ENCODE data around the gene PPP1R27.

DNA sequence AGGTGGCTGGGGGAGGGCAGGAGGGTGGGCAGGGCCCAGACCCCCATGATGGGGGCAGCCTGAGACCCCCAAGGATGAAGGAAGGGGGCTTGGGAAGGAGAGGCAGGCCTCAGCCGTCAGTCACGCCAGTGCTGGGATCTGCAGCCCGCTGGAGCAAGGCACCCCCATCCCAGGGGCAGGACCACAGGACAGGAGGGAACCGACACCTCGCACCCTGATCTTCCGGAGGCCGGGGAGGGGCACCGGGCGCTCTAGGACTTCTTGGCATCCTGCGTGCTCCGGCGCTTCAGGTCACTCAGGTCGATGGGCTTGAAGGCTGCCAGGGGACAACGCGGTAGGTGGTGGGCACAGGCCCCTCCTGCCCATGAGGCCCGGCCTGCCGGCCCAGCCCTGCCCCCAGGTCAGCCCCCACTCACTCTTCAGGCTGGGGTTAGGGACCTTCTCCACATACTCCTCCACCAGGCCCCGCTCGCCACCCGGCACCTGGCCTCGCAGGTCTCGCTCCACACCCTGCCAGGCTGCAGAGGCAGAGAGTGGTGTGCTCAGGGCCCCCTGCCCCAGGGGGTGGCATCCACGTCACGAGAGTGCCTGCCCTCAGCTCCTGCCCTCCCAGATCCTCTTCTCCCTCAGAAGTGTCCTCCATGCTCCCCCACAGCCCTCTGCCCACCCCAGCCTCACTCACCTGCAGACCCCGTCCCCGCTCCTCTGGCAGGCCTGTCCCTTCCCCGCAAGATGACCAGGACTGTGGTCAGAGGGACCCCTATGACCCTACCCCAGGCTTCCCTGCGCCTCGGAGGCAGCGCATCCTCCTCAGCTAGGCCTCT lies 11.6 kb downstream of the PPP1R27 start:
- TF ChIP-seq, protein P1, sequence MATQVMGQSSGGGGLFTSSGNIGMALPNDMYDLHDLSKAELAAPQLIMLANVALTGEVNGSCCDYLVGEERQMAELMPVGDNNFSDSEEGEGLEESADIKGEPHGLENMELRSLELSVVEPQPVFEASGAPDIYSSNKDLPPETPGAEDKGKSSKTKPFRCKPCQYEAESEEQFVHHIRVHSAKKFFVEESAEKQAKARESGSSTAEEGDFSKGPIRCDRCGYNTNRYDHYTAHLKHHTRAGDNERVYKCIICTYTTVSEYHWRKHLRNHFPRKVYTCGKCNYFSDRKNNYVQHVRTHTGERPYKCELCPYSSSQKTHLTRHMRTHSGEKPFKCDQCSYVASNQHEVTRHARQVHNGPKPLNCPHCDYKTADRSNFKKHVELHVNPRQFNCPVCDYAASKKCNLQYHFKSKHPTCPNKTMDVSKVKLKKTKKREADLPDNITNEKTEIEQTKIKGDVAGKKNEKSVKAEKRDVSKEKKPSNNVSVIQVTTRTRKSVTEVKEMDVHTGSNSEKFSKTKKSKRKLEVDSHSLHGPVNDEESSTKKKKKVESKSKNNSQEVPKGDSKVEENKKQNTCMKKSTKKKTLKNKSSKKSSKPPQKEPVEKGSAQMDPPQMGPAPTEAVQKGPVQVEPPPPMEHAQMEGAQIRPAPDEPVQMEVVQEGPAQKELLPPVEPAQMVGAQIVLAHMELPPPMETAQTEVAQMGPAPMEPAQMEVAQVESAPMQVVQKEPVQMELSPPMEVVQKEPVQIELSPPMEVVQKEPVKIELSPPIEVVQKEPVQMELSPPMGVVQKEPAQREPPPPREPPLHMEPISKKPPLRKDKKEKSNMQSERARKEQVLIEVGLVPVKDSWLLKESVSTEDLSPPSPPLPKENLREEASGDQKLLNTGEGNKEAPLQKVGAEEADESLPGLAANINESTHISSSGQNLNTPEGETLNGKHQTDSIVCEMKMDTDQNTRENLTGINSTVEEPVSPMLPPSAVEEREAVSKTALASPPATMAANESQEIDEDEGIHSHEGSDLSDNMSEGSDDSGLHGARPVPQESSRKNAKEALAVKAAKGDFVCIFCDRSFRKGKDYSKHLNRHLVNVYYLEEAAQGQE (IDR thresholded peaks at IDR 0.05; ENCODE audit: insufficient read depth in 1 of 2, low read depth in 2 of 2, low read length in 2 of 2), result no peak
- TF ChIP-seq TAF1 (IDR thresholded peaks at IDR 0.05; ENCODE audit: borderline replicate concordance, insufficient read depth, low read length), result no peak

Measured in PFSK-1 (cell line).